Measurements from ENCODE around the gene JMJD7.

The JMJD7 gene

GRCh38 chr15:41842229-41842628, 14.3 kb downstream of the JMJD7 start:
- no peaks in the 10 kb centered on the region for H4K20me1 ChIP-seq (ENCODE audit: insufficient read depth, low read length)
- ATAC-seq (ENCODE audit: insufficient read depth, low read depth) (no peak), DNase-seq (no peak)
- no peaks in the 10 kb centered on the region for H3K27me3 ChIP-seq (ENCODE audit: insufficient read depth, low read length, poor library complexity)
- H3K79me2 ChIP-seq (ENCODE audit: insufficient read depth, low read length) = no peaks in the 10 kb centered on the region
- no peaks in the 10 kb centered on the region for H3K9me3 ChIP-seq (ENCODE audit: insufficient read depth, low read length, severe bottlenecking)
- H3K4me2 ChIP-seq (ENCODE audit: insufficient read depth, low read length) = no peak overlapping the region
- no peak overlapping the region for H3K4me3 ChIP-seq (ENCODE audit: low read depth in 1 of 2, low read length in 2 of 2)
- H3K27ac ChIP-seq (ENCODE audit: low read length) = no peak overlapping the region
- H3K9ac ChIP-seq (ENCODE audit: low read depth, low read length) = no peak overlapping the region
- peaks cover 4% of the 10 kb centered on the region for H3K36me3 ChIP-seq (ENCODE audit: insufficient read depth, low read length)
- no peak overlapping the region for H2AFZ ChIP-seq (ENCODE audit: low read depth, low read length)
- no peak for TF ChIP-seq EZH2 (IDR thresholded peaks at IDR 0.05; ENCODE audit: borderline replicate concordance, low read depth, low read length, severe bottlenecking)
- no peak for TF ChIP-seq CTCF (IDR thresholded peaks at IDR 0.05; ENCODE audit: borderline replicate concordance, extremely low read depth, low read length, poor library complexity, severe bottlenecking)
- no peaks in the 10 kb centered on the region for H3K4me1 ChIP-seq (ENCODE audit: insufficient read depth, low read length)

DNA sequence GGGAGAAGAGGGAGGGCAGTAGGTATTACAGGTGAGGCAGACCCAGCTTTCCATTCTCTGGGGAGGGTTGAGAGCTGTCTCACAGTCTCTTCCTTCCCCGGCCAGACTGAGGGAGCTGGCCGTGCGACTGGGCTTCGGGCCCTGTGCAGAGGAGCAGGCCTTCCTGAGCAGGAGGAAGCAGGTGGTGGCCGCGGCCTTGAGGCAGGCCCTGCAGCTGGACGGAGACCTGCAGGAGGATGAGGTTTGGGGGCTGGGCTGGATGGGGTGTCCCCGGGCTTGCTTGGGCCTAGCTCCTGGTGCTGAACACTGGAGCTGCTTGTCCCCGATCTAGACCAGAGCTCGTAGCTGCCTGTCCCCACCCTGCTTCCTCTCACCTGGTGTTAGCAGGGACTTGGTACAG, 15.7 kb downstream of the JMJD7 start:
- H3K4me2 ChIP-seq (ENCODE audit: insufficient read depth, low read length) = no peak overlapping the region
- no peaks in the 10 kb centered on the region for H3K27me3 ChIP-seq (ENCODE audit: insufficient read depth, low read length, poor library complexity)
- no peaks in the 10 kb centered on the region for H4K20me1 ChIP-seq (ENCODE audit: insufficient read depth, low read length)
- H3K9ac ChIP-seq (ENCODE audit: low read depth, low read length) = no peak overlapping the region
- no peak overlapping the region for H2AFZ ChIP-seq (ENCODE audit: low read depth, low read length)
- H3K27ac ChIP-seq (ENCODE audit: low read length) = no peak overlapping the region
- H3K9me3 ChIP-seq (ENCODE audit: insufficient read depth, low read length, severe bottlenecking) = no peaks in the 10 kb centered on the region
- no peaks in the 10 kb centered on the region for H3K79me2 ChIP-seq (ENCODE audit: insufficient read depth, low read length)
- DNase-seq (no peak), ATAC-seq (ENCODE audit: insufficient read depth, low read depth) (no peak)
- H3K4me1 ChIP-seq (ENCODE audit: insufficient read depth, low read length) = no peaks in the 10 kb centered on the region
- TF ChIP-seq EZH2 (IDR thresholded peaks at IDR 0.05; ENCODE audit: borderline replicate concordance, low read depth, low read length, severe bottlenecking) = no peak
- TF ChIP-seq CTCF (IDR thresholded peaks at IDR 0.05; ENCODE audit: borderline replicate concordance, extremely low read depth, low read length, poor library complexity, severe bottlenecking) = no peak
- H3K4me3 ChIP-seq (ENCODE audit: low read depth in 1 of 2, low read length in 2 of 2) = no peak overlapping the region
- peaks cover 9% of the 10 kb centered on the region for H3K36me3 ChIP-seq (ENCODE audit: insufficient read depth, low read length)

- no peak for TF ChIP-seq CTCF (IDR thresholded peaks at IDR 0.05; ENCODE audit: borderline replicate concordance, extremely low read depth, low read length, poor library complexity, severe bottlenecking)
- no peak for TF ChIP-seq EZH2 (IDR thresholded peaks at IDR 0.05; ENCODE audit: borderline replicate concordance, low read depth, low read length, severe bottlenecking)
- Histone ChIP-seq H3K79me2 (ENCODE audit: insufficient read depth, low read length) (no peaks in the 10 kb centered on the region), H4K20me1 (ENCODE audit: insufficient read depth, low read length) (no peaks in the 10 kb centered on the region), H3K27ac (ENCODE audit: low read length) (no peak overlapping the region), H3K27me3 (ENCODE audit: insufficient read depth, low read length, poor library complexity) (no peaks in the 10 kb centered on the region), H3K9me3 (ENCODE audit: insufficient read depth, low read length, severe bottlenecking) (no peaks in the 10 kb centered on the region), H2AFZ (ENCODE audit: low read depth, low read length) (no peak overlapping the region), H3K4me1 (ENCODE audit: insufficient read depth, low read length) (no peaks in the 10 kb centered on the region), H3K36me3 (ENCODE audit: insufficient read depth, low read length) (peaks cover 9% of the 10 kb centered on the region), H3K9ac (ENCODE audit: low read depth, low read length) (no peak overlapping the region), H3K4me3 (ENCODE audit: low read depth in 1 of 2, low read length in 2 of 2) (no peak overlapping the region), H3K4me2 (ENCODE audit: insufficient read depth, low read length) (no peak overlapping the region)
- ATAC-seq (ENCODE audit: insufficient read depth, low read depth) = no peak
- DNase-seq = no peak
These were observed 16.9 kb downstream of the JMJD7 start for GRCh38 chr15:41844814-41845213.

GRCh38 chr15:41847206-41847605, 19.3 kb downstream of the JMJD7 start:
- H3K27me3 ChIP-seq (ENCODE audit: insufficient read depth, low read length, poor library complexity) = no peaks in the 10 kb centered on the region
- no peak overlapping the region for H3K9ac ChIP-seq (ENCODE audit: low read depth, low read length)
- ATAC-seq (ENCODE audit: insufficient read depth, low read depth) = no peak
- H4K20me1 ChIP-seq (ENCODE audit: insufficient read depth, low read length) = no peaks in the 10 kb centered on the region
- no peaks in the 10 kb centered on the region for H3K79me2 ChIP-seq (ENCODE audit: insufficient read depth, low read length)
- TF ChIP-seq EZH2 (IDR thresholded peaks at IDR 0.05; ENCODE audit: borderline replicate concordance, low read depth, low read length, severe bottlenecking) (no peak), CTCF (IDR thresholded peaks at IDR 0.05; ENCODE audit: borderline replicate concordance, extremely low read depth, low read length, poor library complexity, severe bottlenecking) (no peak)
- no peaks in the 10 kb centered on the region for H3K9me3 ChIP-seq (ENCODE audit: insufficient read depth, low read length, severe bottlenecking)
- H3K36me3 ChIP-seq (ENCODE audit: insufficient read depth, low read length) = peaks cover 9% of the 10 kb centered on the region
- no peak overlapping the region for H2AFZ ChIP-seq (ENCODE audit: low read depth, low read length)
- no peak overlapping the region for H3K4me3 ChIP-seq (ENCODE audit: low read depth in 1 of 2, low read length in 2 of 2)
- H3K4me2 ChIP-seq (ENCODE audit: insufficient read depth, low read length) = no peak overlapping the region
- H3K4me1 ChIP-seq (ENCODE audit: insufficient read depth, low read length) = no peaks in the 10 kb centered on the region
- no peak for DNase-seq
- no peak overlapping the region for H3K27ac ChIP-seq (ENCODE audit: low read length)

Data from DND-41 (cell line).